WTC11 (cell line): ENCODE data around the gene TBKBP1. TPM values are rescaled to one million over a fixed set of nuclear protein-coding genes. Genes with fewer than 3 reads are reported as not detected.

Experiments
- ATAC-seq: fragments of 200-7000 bp; cut with Tn5 transposase; 2 replicates; pipeline ENCODE4 v1.10.0; 2021; ENCODE audit warnings: mild to moderate bottlenecking, moderate library complexity
- CTCF ChIA-PET: fragments of 300-600 bp; sonication (Branson Sonifier 250); formaldehyde crosslinking; loops from one replicate; lab custom pipeline; 2021; ENCODE audit warnings: antibody characterized with exemption; lab: Charles Lee
- POLR2A ChIA-PET: fragments of 350-600 bp; sonication (Branson Sonifier 250); formaldehyde crosslinking; loops from one replicate; lab custom pipeline; 2021; ENCODE audit warnings: antibody characterized with exemption; lab: Charles Lee
- DNase-seq: peaks from one replicate; pipeline ENCODE4 v3.0.0; 2021; ENCODE audit warnings: low spot score
- H3K27ac Mint-ChIP-seq: 2 replicates; pipeline ENCODE4 v1.8.0; 2021; ENCODE audit warnings: mixed read lengths
- H3K27me3 Mint-ChIP-seq: 2 replicates; pipeline ENCODE4 v1.8.0; 2021; ENCODE audit warnings: low read depth, mild to moderate bottlenecking, moderate library complexity, mixed read lengths
- H3K36me3 Mint-ChIP-seq: 2 replicates; pipeline ENCODE4 v1.8.0; 2021; ENCODE audit warnings: mixed read lengths
- H3K4me1 Mint-ChIP-seq: 2 replicates; pipeline ENCODE4 v1.8.0; 2022; ENCODE audit warnings: mixed read lengths
- H3K4me3 Mint-ChIP-seq: 2 replicates; pipeline ENCODE4 v1.8.0; 2021; ENCODE audit warnings: mild to moderate bottlenecking, moderate library complexity, mixed read lengths
- H3K9me3 Mint-ChIP-seq: 2 replicates; pipeline ENCODE4 v1.8.0; 2021; ENCODE audit warnings: mixed read lengths
- ESRRA ChIP-seq: sonication (generic); formaldehyde crosslinking; IDR thresholded peaks from 2 replicates; pipeline ENCODE4 v1.8.1; 2022; ENCODE audit warnings: mild to moderate bottlenecking, missing genetic modification reagents, borderline replicate concordance
- GRHL2 ChIP-seq: fragments of 250-450 bp; sonication (Bioruptor Pico); IDR thresholded peaks from 2 replicates; pipeline ENCODE4 v1.8.0; 2022; ENCODE audit warnings: mild to moderate bottlenecking, moderate library complexity; ENCODE audit not compliant: insufficient replicate concordance, severe bottlenecking
- JUN ChIP-seq: sonication (generic); formaldehyde crosslinking; IDR thresholded peaks from 2 replicates; pipeline ENCODE4 v1.8.0; 2023; ENCODE audit warnings: mild to moderate bottlenecking, missing genetic modification reagents
- MYBL2 ChIP-seq: sonication (generic); formaldehyde crosslinking; IDR thresholded peaks from 2 replicates; pipeline ENCODE4 v1.8.1; 2023; ENCODE audit warnings: mild to moderate bottlenecking, moderate library complexity, missing genetic modification reagents
- NR2C2 ChIP-seq: sonication (generic); formaldehyde crosslinking; IDR thresholded peaks from 2 replicates; pipeline ENCODE4 v1.8.0; 2022; ENCODE audit warnings: mild to moderate bottlenecking, missing genetic modification reagents
- RORB ChIP-seq: fragments of 250-450 bp; sonication (Bioruptor Pico); IDR thresholded peaks from 2 replicates; pipeline ENCODE4 v1.9.0; 2021; ENCODE audit warnings: mild to moderate bottlenecking
- SMAD4 ChIP-seq: sonication (generic); formaldehyde crosslinking; IDR thresholded peaks from 2 replicates; pipeline ENCODE4 v1.8.0; 2022; ENCODE audit warnings: mild to moderate bottlenecking, missing genetic modification reagents
- SP1 ChIP-seq: sonication (generic); formaldehyde crosslinking; conservative IDR thresholded peaks from 2 replicates; pipeline ENCODE4 v1.8.1; 2022; ENCODE audit warnings: missing genetic modification reagents
- TP53 ChIP-seq: sonication (generic); formaldehyde crosslinking; IDR thresholded peaks from 2 replicates; pipeline ENCODE4 v1.8.1; 2023; ENCODE audit warnings: mild to moderate bottlenecking, missing genetic modification reagents
- ZNF121 ChIP-seq: sonication (generic); formaldehyde crosslinking; IDR thresholded peaks from 2 replicates; pipeline ENCODE4 v1.8.0; 2023; ENCODE audit warnings: missing genetic modification reagents
- ZNF423 ChIP-seq: fragments of 250-450 bp; sonication (Bioruptor Pico); IDR thresholded peaks from 2 replicates; pipeline ENCODE4 v2.1.2; 2022; ENCODE audit warnings: mild to moderate bottlenecking, moderate library complexity
- total RNA-seq: library from RNA; stranded (reverse); gene quantifications from 3 replicates; pipeline ENCODE4 v1.2.3, GENCODE V29; 2021
- TF ChIP-seq, protein P1 (sequence below): sonication (generic); formaldehyde crosslinking; IDR thresholded peaks from 2 replicates; pipeline ENCODE4 v1.8.0; 2023; ENCODE audit warnings: missing genetic modification reagents
- TF ChIP-seq, protein P2 (sequence below): sonication (generic); formaldehyde crosslinking; IDR thresholded peaks from 2 replicates; pipeline ENCODE4 v1.8.0; 2022; ENCODE audit warnings: missing genetic modification reagents
- TF ChIP-seq, protein P3 (sequence below): fragments of 200-600 bp; IDR thresholded peaks from 2 replicates; pipeline ENCODE4 v1.8.0; 2022; ENCODE audit warnings: antibody characterized with exemption
- TF ChIP-seq, protein P4 (sequence below): sonication (generic); formaldehyde crosslinking; IDR thresholded peaks from 2 replicates; pipeline ENCODE4 v1.8.1; 2023; ENCODE audit warnings: mild to moderate bottlenecking, missing genetic modification reagents, moderate library complexity

Gene TBKBP1
- total RNA-seq, 1 experiment from 2014 or later: 17.4 TPM

DNA sequence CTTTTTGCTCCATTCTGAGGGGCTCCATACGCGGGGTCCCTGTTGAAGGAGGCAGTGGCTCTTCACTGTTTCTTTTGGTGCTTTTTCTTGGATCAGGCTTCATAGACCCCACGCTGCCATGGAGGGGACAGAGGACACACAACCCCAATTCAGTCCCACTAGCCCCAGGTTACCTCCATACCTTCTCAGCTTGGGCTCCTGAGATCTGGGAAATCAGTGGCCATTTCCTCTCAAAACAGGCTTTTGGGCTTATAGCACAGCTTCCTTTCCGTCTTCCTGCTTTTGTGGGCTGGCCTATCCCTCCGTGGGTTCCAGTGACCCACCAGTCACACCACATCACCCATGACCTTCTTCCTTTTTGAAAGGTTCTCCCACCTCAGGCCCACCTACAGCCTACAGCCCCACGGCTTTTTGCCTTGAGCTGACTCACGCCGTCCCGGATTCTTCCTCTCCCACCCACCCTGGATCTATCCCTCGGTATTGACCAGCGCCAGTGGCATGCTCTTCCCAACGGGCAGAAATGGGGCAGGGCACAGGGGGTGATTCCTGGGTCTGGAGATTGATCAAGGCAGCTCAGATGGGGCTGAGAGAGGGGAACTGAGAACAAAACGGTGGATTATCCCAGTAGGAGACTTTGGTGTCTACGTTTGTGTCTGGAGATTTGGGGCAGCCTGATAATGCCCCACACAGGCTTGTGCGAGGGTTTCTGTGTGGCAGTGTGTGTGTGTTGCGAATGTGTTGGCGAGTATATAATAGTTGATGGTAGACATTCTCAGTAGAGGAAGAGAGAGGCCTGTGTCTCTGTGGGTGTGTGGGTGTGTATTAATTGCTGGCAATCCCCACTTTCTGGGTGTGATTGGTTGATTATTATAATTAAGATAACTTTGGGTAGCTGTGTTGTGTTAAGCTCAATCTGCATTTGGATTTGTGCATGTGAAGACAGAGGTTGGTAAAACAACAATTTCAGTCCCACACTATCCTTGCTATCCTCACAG, 42.8 kb downstream of the TBKBP1 start:
- no peaks in the 10 kb centered on the region for H3K9me3 Mint-ChIP-seq
- H3K27me3 Mint-ChIP-seq: peaks cover 58% of the 10 kb centered on the region
- POLR2A ChIA-PET: interaction anchor here (0.5 kb wide), 1 partner anchor 14 kb away, joined by 4 read pairs; no protein-coding TSS in a partner anchor
- TF ChIP-seq JUN: no peak
- TF ChIP-seq, protein P1, sequence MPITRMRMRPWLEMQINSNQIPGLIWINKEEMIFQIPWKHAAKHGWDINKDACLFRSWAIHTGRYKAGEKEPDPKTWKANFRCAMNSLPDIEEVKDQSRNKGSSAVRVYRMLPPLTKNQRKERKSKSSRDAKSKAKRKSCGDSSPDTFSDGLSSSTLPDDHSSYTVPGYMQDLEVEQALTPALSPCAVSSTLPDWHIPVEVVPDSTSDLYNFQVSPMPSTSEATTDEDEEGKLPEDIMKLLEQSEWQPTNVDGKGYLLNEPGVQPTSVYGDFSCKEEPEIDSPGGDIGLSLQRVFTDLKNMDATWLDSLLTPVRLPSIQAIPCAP (CRISPR knock-in tag): no peak
- no peak for TF ChIP-seq SMAD4 (CRISPR knock-in tag)
- no peak for TF ChIP-seq GRHL2 (CRISPR knock-in tag)
- TF ChIP-seq SP1 (CRISPR knock-in tag): no peak
- TF ChIP-seq, protein P2, sequence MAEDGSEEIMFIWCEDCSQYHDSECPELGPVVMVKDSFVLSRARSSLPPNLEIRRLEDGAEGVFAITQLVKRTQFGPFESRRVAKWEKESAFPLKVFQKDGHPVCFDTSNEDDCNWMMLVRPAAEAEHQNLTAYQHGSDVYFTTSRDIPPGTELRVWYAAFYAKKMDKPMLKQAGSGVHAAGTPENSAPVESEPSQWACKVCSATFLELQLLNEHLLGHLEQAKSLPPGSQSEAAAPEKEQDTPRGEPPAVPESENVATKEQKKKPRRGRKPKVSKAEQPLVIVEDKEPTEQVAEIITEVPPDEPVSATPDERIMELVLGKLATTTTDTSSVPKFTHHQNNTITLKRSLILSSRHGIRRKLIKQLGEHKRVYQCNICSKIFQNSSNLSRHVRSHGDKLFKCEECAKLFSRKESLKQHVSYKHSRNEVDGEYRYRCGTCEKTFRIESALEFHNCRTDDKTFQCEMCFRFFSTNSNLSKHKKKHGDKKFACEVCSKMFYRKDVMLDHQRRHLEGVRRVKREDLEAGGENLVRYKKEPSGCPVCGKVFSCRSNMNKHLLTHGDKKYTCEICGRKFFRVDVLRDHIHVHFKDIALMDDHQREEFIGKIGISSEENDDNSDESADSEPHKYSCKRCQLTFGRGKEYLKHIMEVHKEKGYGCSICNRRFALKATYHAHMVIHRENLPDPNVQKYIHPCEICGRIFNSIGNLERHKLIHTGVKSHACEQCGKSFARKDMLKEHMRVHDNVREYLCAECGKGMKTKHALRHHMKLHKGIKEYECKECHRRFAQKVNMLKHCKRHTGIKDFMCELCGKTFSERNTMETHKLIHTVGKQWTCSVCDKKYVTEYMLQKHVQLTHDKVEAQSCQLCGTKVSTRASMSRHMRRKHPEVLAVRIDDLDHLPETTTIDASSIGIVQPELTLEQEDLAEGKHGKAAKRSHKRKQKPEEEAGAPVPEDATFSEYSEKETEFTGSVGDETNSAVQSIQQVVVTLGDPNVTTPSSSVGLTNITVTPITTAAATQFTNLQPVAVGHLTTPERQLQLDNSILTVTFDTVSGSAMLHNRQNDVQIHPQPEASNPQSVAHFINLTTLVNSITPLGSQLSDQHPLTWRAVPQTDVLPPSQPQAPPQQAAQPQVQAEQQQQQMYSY (CRISPR knock-in tag): no peak
- TF ChIP-seq, protein P3, sequence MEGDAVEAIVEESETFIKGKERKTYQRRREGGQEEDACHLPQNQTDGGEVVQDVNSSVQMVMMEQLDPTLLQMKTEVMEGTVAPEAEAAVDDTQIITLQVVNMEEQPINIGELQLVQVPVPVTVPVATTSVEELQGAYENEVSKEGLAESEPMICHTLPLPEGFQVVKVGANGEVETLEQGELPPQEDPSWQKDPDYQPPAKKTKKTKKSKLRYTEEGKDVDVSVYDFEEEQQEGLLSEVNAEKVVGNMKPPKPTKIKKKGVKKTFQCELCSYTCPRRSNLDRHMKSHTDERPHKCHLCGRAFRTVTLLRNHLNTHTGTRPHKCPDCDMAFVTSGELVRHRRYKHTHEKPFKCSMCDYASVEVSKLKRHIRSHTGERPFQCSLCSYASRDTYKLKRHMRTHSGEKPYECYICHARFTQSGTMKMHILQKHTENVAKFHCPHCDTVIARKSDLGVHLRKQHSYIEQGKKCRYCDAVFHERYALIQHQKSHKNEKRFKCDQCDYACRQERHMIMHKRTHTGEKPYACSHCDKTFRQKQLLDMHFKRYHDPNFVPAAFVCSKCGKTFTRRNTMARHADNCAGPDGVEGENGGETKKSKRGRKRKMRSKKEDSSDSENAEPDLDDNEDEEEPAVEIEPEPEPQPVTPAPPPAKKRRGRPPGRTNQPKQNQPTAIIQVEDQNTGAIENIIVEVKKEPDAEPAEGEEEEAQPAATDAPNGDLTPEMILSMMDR: no peak
- no peak for TF ChIP-seq NR2C2 (CRISPR knock-in tag)
- TF ChIP-seq MYBL2 (CRISPR knock-in tag): no peak
- TF ChIP-seq ZNF121 (CRISPR knock-in tag): no peak
- TF ChIP-seq TP53 (CRISPR knock-in tag): no peak
- TF ChIP-seq, protein P4, sequence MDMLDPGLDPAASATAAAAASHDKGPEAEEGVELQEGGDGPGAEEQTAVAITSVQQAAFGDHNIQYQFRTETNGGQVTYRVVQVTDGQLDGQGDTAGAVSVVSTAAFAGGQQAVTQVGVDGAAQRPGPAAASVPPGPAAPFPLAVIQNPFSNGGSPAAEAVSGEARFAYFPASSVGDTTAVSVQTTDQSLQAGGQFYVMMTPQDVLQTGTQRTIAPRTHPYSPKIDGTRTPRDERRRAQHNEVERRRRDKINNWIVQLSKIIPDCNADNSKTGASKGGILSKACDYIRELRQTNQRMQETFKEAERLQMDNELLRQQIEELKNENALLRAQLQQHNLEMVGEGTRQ (CRISPR knock-in tag): no peak
- TF ChIP-seq ESRRA (CRISPR knock-in tag): no peak
- no peak for TF ChIP-seq ZNF423 (CRISPR knock-in tag)
- no peak for ATAC-seq
- DNase-seq: no peak
- H3K4me3 Mint-ChIP-seq: no peak overlapping the region
- H3K27ac Mint-ChIP-seq: no peak overlapping the region
- H3K4me1 Mint-ChIP-seq: peaks cover 9% of the 10 kb centered on the region
- no peaks in the 10 kb centered on the region for H3K36me3 Mint-ChIP-seq
- CTCF ChIA-PET: interaction anchor here (0.7 to 1.2 kb wide), 3 partner anchors 37 to 65 kb away, joined by 3 to 5 read pairs (median 3); no protein-coding TSS in a partner anchor

DNA sequence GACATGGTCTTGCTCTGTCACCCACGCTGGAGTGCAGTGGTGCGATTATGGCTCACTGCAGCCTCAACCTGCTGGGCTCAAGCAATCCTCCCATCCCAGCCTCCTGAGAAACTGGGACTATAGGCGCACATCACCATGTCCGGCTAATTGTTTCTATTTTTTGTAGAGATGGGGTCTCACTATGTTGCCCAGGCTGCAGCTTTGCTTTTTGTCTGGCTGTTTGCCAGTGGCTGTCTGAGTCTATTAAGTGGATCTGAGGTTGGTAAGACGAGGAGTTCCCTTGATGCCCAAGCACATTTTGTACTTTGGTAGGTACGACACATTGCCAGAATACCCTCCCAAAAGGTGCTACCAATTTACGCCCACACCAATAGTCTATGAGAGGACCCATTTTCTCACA, 44.2 kb downstream of the TBKBP1 start:
- ChIA-PET POLR2A (no interaction called here), CTCF (interaction anchor here (0.6 to 0.8 kb wide), 2 partner anchors 29 to 75 kb away, joined by 3 read pairs; no protein-coding TSS in a partner anchor)
- Mint-ChIP-seq H3K27ac (no peak overlapping the region), H3K27me3 (peaks cover 48% of the 10 kb centered on the region), H3K36me3 (no peaks in the 10 kb centered on the region), H3K4me3 (no peak overlapping the region), H3K4me1 (peaks cover 2% of the 10 kb centered on the region; the same call in 1 of the 2 replicates), H3K9me3 (no peaks in the 10 kb centered on the region)
- TF ChIP-seq ZNF121 (CRISPR knock-in tag) (peak; percentile 44; the same call in 1 of the 2 replicates), RORB (CRISPR knock-in tag) (no peak)
- no peak for DNase-seq
- ATAC-seq: no peak
